Activated CD4-positive, CD25-positive, alpha-beta regulatory T cell (primary cell): ENCODE measurements around the gene DPPA5.
"Not testable (repeated sequence)": the region's sequence is repeated elsewhere in the genome, so short reads cannot be mapped to it uniquely, and the experiment has no call there.

Experiments used
- DNase-seq, 4 experiments: peaks; one replicate each; lab custom pipeline; 2025; lab: John Stamatoyannopoulos, UW

DPPA5 gene

GRCh38 chr6:73364121-73364520, 10.0 kb upstream of the DPPA5 start:
- DNase-seq = no peak

DNA sequence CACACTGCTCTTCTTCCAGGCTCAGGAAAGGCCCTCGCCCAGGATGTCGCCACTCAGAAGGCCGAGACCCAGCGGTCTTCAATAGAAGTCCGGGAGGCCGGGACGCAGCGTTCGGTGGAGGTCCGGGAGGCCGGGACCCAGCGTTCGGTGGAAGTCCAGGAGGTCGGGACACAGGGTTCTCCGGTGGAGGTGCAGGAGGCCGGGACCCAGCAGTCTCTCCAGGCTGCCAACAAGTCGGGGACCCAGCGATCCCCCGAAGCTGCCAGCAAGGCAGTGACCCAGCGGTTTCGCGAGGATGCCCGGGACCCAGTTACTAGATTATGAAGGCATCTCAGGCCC, 9.4 kb upstream of the DPPA5 start:
- no peak for DNase-seq

DNA sequence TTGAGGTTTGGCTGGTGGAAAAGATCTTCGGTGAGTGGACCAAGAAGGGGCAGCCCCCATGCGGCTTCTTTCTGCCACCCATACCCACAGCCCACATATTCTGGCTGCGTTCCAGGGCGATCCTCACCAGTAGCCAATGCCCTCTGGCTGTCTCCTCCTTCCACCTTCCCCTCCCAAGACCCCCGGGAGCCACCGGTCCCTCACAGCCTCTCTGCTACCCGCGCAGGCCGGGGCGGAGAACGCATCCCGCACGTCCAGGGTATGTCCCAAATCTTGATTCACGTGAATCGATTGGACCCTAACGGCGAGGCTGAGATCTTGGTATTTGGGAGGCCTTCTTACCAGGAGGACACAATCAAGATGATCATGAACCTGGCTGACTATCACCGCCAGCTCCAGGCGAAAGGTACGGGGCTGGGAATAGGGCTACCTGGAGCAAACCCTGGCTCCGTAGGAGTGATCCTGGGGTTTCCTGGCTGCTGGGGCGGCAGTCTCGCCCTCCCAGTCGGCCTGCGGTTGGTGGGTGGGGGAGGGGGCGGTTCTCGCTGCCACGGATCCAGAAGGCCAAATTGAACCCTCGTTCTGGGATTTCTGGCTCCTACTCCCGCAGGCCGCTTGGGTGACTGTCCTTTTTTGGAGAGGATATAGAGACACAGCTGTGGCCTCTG, 8.9 kb upstream of the DPPA5 start:
- no peak for DNase-seq

GRCh38 chr6:73362358-73362757, 8.3 kb upstream of the DPPA5 start, which contains the start of gene KHDC3L:
TSS of gene KHDC3L (plus strand) at chr6:73362658. CDS start at chr6:73362730, 72 bp downstream.
- no peak for DNase-seq

DNA sequence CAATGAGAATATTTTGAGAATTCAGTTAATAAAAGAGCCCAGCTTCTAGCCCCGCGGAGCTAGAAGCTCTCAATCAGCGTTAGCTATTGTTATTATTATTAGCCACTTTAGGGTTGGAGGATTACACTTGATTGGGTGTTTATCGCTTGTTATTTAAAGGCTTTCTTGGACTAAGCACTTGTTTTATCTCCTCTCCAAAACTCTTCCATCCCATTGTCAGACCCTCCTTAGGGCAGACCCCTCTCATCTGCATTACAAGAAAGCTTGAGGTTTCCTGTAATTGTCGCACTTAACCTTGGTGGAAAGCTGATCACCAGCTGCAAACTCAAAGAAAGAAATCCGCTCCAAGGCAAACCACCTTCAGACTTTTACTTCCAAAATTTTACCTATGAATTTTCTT, 4.8 kb downstream of the DPPA5 start:
- DNase-seq = no peak

GRCh38 chr6:73348550-73349204, 5.4 kb downstream of the DPPA5 start:
- no peak for DNase-seq

DNA sequence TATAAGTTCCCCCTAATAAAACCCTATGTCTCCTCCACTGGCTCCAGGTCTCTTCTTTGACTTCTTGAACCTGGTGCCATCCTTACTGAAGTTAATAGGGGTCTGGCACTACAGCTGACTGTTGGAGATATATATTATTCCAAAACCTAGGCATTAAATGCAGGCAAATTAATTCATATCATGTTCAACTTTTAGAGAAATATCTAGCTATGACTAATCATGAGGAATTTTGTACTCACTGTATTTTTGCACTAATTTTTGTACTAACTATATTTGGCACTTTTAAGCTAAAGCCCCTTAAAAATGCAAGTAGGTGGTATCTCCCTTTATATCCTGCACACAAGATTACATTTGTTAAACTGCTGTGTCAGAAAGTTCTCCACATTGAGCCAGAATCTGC, 10.9 kb downstream of the DPPA5 start:
- no peak for DNase-seq

GRCh38 chr6:73342174-73342573, 11.9 kb downstream of the DPPA5 start:
- no peak for DNase-seq

GRCh38 chr6:73341335-73341734, 12.7 kb downstream of the DPPA5 start:
- no peak for DNase-seq

GRCh38 chr6:73340048-73340447, 14.0 kb downstream of the DPPA5 start:
- no peak for DNase-seq

- no peak for DNase-seq
Observed at GRCh38 chr6:73339340-73339739, 14.7 kb downstream of the DPPA5 start.

DNA sequence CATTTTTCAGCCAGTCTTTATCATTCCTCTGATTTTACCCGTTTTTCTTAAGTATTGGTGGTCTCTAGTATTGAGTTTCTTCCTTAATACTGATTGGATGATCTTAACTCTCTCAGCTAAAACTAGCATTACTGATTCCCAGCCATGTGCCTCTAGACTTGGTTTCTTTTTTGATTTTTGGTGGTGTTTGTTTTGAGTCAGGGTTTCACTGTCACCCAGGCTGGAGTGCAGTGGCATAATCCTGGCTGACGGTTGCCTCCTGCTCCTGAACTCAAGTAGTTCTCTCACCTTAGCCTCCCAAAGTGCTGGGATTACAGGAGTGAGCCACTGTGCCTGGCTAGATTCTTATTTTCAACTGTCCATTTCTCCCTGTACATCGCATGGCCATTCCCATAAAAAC, 24.9 kb downstream of the DPPA5 start:
- DNase-seq = no peak

GRCh38 chr6:73328790-73329189, 25.3 kb downstream of the DPPA5 start:
- no peak for DNase-seq

GRCh38 chr6:73325656-73326055, 28.4 kb downstream of the DPPA5 start:
- DNase-seq = no peak

DNA sequence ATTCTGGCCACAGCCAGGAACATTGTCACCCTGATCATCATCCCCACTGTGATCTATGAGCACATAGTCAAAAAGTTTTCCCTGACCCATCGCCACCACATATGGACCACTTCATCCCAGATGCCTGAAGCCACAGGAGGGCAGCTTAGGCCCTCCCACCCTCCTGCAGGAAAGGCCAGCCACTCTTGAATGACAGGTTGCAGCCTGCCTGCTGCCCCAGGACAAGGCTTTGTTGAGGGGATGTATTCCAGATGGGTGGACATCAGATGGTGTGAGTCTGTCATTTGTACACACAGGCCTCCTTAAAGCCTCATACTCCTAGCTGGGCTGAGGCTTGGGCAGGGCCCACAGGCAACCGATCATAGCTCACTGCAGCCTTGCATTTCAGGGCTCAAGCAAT, 30.8 kb downstream of the DPPA5 start:
- DNase-seq = no peak

- DNase-seq = no peak
Observed at GRCh38 chr6:73314577-73315492, 39.2 kb downstream of the DPPA5 start.

GRCh38 chr6:73310503-73310845, 43.6 kb downstream of the DPPA5 start:
- DNase-seq = not testable (repeated sequence)

DNA sequence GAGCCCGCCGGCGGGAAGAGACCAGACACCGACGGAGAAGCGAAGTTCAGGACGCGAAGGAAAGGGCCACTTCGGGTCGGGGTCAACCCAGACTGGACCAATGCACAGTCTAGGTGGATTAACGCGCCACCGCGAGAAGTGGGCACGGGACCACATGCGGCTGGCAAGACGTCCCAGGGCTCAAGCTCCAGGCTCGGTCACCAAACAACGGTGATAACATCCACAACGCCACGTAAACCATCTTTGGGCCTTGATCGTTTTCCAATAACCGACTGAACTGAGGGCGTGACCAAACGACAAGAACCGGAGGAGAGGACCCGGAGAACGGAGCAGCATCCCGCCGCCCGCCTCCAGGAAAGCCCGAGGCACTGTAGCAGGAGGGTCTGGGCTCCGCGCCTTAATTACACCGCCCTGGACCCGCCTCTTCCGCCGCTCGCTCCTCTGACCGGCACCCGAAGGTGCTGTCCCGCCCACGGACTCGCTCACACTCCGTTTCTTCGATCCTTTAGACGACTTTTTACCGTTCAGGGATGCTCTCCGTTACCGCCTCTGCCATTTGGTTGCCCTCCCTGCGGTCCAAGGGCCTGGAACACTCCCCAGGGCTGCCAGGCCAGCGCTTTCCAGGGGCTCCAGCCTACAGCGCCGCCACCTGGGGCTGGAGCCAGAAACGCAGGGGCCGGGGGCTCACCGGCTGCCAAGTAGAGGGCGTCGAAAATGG, 44.1 kb downstream of the DPPA5 start:
- peak in 2 of 4 experiments; percentile 13 to 22 for DNase-seq

GRCh38 chr6:73309535-73309784, 44.6 kb downstream of the DPPA5 start:
- DNase-seq = no peak

DNA sequence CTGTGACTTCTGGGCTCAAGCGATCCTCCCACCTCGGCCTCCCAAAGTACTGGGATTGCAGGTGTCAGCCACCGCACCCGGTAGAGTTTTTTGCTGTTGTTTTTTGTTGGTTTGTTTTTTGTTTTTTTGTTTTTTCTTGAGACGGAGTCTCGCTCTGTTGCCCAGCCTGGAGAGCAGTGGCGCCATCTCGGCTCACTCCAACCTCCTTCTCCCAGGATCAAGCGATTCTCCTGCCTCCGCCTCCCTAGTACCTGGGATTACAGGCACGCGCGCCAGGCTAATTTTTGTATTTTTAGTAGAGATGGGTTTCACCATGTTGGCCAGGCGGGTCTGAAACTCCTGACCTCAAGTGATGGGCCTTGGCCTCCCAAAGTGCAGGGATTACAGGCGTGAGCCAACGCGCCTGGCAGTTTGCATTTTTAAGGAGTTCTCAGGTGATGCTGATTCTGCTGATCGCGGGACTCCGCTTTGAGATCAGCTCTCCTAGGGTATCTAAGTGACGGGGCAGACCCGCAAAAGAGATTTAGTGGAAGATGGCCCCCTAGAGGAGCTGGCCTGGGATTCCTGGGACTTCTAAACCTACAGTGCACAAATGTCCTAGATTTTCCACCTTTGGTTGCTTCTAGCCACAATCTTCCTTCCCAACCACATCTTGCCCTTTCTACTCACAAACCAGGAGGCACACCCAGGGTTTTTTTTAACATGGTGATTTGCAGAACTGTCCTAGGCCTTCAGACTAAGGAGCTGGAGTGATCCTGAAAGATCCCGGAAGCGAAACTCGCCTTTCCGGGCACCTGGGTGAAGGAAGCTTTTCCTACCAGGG, 45.2 kb downstream of the DPPA5 start:
- no peak for DNase-seq

DNA sequence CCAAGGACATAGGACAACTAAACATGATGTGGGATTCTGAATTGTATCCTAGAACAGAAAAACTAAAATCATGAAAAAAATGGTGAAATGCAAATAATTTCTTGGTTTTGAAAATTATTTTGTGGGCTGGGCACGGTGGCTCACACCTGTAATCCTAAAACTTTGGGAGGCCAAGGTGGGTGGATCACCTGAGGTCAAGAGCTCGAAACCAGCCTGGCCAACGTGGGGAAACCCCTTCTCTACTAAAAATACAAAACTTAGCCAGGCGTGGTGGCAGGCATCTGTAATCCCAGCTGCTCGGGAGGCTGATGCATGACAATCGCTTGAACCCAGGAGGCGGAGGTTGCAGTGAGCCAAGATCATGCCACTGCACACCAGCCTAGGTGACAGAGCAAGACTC, 50.3 kb downstream of the DPPA5 start:
- DNase-seq = not testable (repeated sequence)
